Osteocyte (in vitro differentiated cells): ENCODE data around the gene RBM4. TPM values are rescaled to one million over a fixed set of nuclear protein-coding genes. Genes with fewer than 3 reads are reported as not detected.

Experiments
- DNase-seq: peaks from one replicate; pipeline ENCODE4 v3.0.0; 2021; ENCODE audit warnings: mixed read lengths; ENCODE audit not compliant: unreplicated experiment; ENCODE audit errors: extremely low spot score
- H3K27ac Mint-ChIP-seq: one replicate; pipeline ENCODE4 v1.8.0; 2021; ENCODE audit warnings: mild to moderate bottlenecking, mixed read lengths; ENCODE audit not compliant: unreplicated experiment
- H3K27me3 Mint-ChIP-seq: one replicate; pipeline ENCODE4 v1.8.0; 2021; ENCODE audit warnings: mixed read lengths; ENCODE audit not compliant: unreplicated experiment
- H3K36me3 Mint-ChIP-seq: one replicate; pipeline ENCODE4 v1.8.0; 2021; ENCODE audit warnings: mixed read lengths; ENCODE audit not compliant: unreplicated experiment
- H3K4me1 Mint-ChIP-seq: one replicate; pipeline ENCODE4 v1.8.0; 2021; ENCODE audit warnings: mixed read lengths; ENCODE audit not compliant: unreplicated experiment
- H3K4me3 Mint-ChIP-seq: one replicate; pipeline ENCODE4 v1.8.0; 2021; ENCODE audit warnings: mild to moderate bottlenecking, moderate library complexity, mixed read lengths; ENCODE audit not compliant: unreplicated experiment
- H3K9me3 Mint-ChIP-seq: one replicate; pipeline ENCODE4 v1.8.0; 2021; ENCODE audit warnings: mixed read lengths; ENCODE audit not compliant: unreplicated experiment
- CTCF ChIP-seq: fragments of 200-600 bp; sonication (generic); IDR thresholded peaks from 2 replicates; pipeline ENCODE4 v1.5.0; 2021; ENCODE audit warnings: antibody characterized with exemption, mild to moderate bottlenecking, moderate library complexity
- total RNA-seq: library from RNA; stranded (reverse); gene quantifications from 2 replicates; pipeline ENCODE4 v1.2.1, GENCODE V29; 2021

The RBM4 gene
- total RNA-seq, 1 donor from 2014 or later, result 158 TPM

DNA sequence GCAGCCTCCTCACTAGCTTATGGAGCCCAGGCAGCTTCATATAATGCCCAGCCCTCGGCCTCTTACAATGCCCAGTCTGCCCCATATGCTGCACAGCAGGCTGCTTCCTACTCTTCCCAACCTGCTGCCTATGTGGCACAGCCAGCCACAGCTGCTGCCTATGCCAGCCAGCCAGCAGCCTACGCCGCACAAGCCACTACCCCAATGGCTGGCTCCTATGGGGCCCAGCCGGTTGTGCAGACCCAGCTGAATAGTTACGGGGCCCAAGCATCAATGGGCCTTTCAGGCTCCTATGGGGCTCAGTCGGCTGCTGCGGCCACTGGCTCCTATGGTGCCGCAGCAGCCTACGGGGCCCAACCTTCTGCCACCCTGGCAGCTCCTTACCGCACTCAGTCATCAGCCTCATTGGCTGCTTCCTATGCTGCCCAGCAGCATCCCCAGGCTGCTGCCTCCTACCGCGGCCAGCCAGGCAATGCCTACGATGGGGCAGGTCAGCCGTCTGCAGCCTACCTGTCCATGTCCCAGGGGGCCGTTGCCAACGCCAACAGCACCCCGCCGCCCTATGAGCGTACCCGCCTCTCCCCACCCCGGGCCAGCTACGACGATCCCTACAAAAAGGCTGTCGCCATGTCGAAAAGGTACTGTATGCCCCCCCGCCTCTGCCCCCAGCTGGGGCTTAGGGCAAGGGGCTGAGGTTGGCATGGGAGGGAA lies 13.3 kb upstream of the RBM4 start:
- peaks cover 13% of the 10 kb centered on the region for H3K4me1 Mint-ChIP-seq
- TF ChIP-seq CTCF, result no peak
- peaks cover 38% of the 10 kb centered on the region for H3K36me3 Mint-ChIP-seq
- no peaks in the 10 kb centered on the region for H3K9me3 Mint-ChIP-seq
- H3K4me3 Mint-ChIP-seq, result no peak overlapping the region
- no peaks in the 10 kb centered on the region for H3K27me3 Mint-ChIP-seq
- DNase-seq, result no peak
- no peak overlapping the region for H3K27ac Mint-ChIP-seq

DNA sequence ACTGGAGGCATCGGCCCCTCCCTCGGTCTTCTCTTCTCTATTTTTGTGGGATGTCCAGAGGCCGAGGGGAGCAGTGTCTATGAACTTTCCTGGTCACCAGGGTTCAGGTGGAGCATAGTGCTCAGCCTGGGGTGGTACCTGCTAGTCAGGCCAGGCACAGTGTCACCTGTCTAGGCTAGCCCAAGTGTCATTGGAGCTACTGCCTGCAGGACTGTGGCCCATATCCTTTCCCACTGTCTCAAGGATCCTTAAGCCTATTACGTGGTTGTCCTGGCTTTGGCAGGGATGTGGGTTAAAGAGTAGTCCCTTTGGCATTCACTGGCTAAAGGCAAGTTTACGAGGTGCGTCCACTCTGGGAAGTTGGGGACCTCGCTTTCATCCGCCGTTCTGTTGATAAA lies 12.8 kb upstream of the RBM4 start:
- Mint-ChIP-seq H3K9me3 (no peaks in the 10 kb centered on the region), H3K27ac (no peak overlapping the region), H3K4me1 (peaks cover 9% of the 10 kb centered on the region), H3K4me3 (no peak overlapping the region), H3K36me3 (peaks cover 38% of the 10 kb centered on the region), H3K27me3 (no peaks in the 10 kb centered on the region)
- no peak for DNase-seq
- TF ChIP-seq CTCF, result no peak

- Mint-ChIP-seq H3K27ac (no peak overlapping the region), H3K9me3 (no peaks in the 10 kb centered on the region), H3K4me3 (no peak overlapping the region), H3K27me3 (no peaks in the 10 kb centered on the region), H3K36me3 (peaks cover 38% of the 10 kb centered on the region), H3K4me1 (peaks cover 6% of the 10 kb centered on the region)
- no peak for DNase-seq
- no peak for TF ChIP-seq CTCF
Observed at GRCh38 chr11:66626382-66626781, 12.1 kb upstream of the RBM4 start.

DNA sequence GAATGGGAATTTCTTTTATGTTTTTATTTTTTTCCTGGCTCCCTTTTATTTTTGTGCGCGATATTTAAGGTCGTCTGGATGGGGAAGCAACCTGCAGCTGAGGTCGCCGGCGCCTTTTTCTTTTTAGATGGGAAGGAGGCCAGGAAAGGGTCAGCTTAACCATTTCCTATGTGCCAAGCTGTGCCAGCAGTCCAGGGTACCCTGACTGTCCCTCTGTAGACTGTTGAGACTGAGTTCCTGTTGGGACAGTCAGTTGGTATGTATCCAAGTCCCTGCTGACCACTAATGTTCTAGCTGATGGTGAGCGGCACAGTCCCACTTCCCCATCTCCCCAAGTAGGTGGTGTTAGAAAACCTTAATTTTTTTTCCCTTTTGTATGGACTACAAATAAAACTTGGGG lies 11.6 kb upstream of the RBM4 start:
- H3K27ac Mint-ChIP-seq, result no peak overlapping the region
- H3K4me3 Mint-ChIP-seq, result no peak overlapping the region
- no peaks in the 10 kb centered on the region for H3K27me3 Mint-ChIP-seq
- no peak for DNase-seq
- no peak for TF ChIP-seq CTCF
- peaks cover 38% of the 10 kb centered on the region for H3K36me3 Mint-ChIP-seq
- H3K9me3 Mint-ChIP-seq, result no peaks in the 10 kb centered on the region
- H3K4me1 Mint-ChIP-seq, result peaks cover 3% of the 10 kb centered on the region

DNA sequence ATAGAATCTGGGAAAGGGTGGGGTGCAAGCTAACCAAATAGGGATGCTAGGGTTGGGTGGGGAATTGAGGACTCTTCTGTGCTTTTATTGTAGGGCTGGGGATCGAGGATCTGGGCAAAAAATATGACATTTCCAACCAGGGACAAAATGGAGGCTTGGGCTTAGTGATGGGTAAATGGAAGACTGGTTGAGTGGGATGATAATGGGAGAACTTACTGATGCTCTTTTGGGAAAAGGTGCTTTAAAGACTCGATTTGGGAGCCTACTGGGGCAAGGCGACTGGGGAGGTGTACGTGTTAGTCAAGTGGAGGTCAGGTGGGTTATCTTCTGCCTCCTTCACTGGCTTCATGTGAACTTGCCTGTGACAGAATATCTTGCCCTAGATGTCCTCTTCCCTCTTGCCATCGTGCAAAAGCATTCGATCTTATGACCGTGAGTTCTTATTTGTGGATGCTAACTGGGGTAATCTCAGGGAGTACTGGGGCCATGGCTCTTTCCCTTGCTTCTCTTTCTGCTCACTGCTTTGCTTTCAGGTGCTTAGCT lies 10.4 kb upstream of the RBM4 start:
- DNase-seq, result no peak
- H3K9me3 Mint-ChIP-seq, result no peaks in the 10 kb centered on the region
- peaks cover 38% of the 10 kb centered on the region for H3K36me3 Mint-ChIP-seq
- H3K27me3 Mint-ChIP-seq, result no peaks in the 10 kb centered on the region
- no peak overlapping the region for H3K27ac Mint-ChIP-seq
- no peak for TF ChIP-seq CTCF
- H3K4me1 Mint-ChIP-seq, result no peaks in the 10 kb centered on the region
- H3K4me3 Mint-ChIP-seq, result no peak overlapping the region
